ENCODE data around the gene NFXL1.

GRCh38 chr4:47879458-47879857 lies 34.9 kb downstream of the NFXL1 start:
- TF ChIP-seq CTCF (IDR thresholded peaks at IDR 0.05) (no peak), POLR2A (IDR thresholded peaks at IDR 0.05) (no peak), POLR2AphosphoS5 (IDR thresholded peaks at IDR 0.05) (no peak)

Measured in prostate gland (tissue), 2 donors.